ENCODE results near the gene ZNF217. TPM values are rescaled to one million over a fixed set of nuclear protein-coding genes. Genes with fewer than 3 reads are reported as not detected.

ZNF217 gene
- total and polyA plus RNA-seq, 9 of the 15 experiments (the other 6 are each of a cell fraction or from before 2014, with no cell fraction given): 3.0 to 41.8 (median 16.8) TPM

DNA sequence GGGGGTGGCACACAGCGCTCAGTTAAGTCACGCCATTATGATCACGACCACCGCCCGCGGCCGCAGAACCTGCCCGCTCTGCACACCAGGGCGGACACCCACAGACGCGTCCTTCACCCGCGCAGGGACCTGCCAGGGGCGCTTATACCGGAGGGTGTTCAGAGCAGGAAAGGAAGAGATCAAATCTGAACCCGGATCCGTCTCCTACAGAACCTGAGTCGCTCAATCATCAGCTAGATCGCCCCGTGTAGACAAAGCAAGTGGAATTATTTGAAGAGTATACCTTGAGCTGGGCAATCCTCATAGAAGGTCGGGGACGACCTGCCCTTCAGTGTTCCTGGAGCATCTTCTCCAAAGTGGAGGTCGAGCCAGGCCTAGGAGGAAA lies 14.4 kb upstream of the ZNF217 start (continued):
- peak in 1 of 3 experiments; percentile 93; a peak in 2 of 6 replicates for TF ChIP-seq ZBTB11 (CRISPR knock-in tag; IDR thresholded peaks at IDR 0.05)
- TF ChIP-seq DPF2 (IDR thresholded peaks at IDR 0.05): no peak
- no peak for TF ChIP-seq SNIP1 (IDR thresholded peaks at IDR 0.05; ENCODE audit: low read depth)
- no peak for TF ChIP-seq ERF (CRISPR knock-in tag; IDR thresholded peaks at IDR 0.05)
- TF ChIP-seq TRIM24 (IDR thresholded peaks at IDR 0.05): no peak
- TF ChIP-seq TAF15 (IDR thresholded peaks at IDR 0.05; ENCODE audit: low read depth, low read length): no peak
- TF ChIP-seq AFF1 (IDR thresholded peaks at IDR 0.05; ENCODE audit: low read depth in 1 of 2, partially characterized antibody in 2 of 2): peak in 1 of 2 experiments; percentile 33
- peak; percentile 38; the same call in 1 of the 2 replicates for TF ChIP-seq MIER1 (IDR thresholded peaks at IDR 0.05; ENCODE audit: low read depth)
- 0 out of 2 replicates have a peak, but pooled peaks have one; percentile 3 for TF ChIP-seq ZBTB33 (CRISPR knock-in tag; IDR thresholded peaks at IDR 0.05)
